Stimulated activated CD4-positive, alpha-beta T cell treated with anti-CD3 and anti-CD28 coated beads, Interleukin-1b, Interleukin-23, amount 100 ng/mL, for 24 hours (primary cell): Measurements from ENCODE around the gene SGPP1.
A peak's percentile ranks its signal among the peaks of the same experiment; 100 is the strongest.
"Not testable (repeated sequence)": the region's sequence is repeated elsewhere in the genome, so short reads cannot be mapped to it uniquely, and the experiment has no call there.

Experiments
- DNase-seq, 4 experiments: peaks; one replicate each; pipeline ENCODE4 v3.0.0-alpha.2; 2020; ENCODE audit warnings: low read depth in 4 of 4, low spot score in 1 of 4

The SGPP1 gene

GRCh38 chr14:63641473-63642228, 86.2 kb downstream of the SGPP1 start, which contains the start of gene WDR89:
TSS of gene WDR89 (minus strand) at chr14:63641871. CDS start at chr14:63599942, 41,929 bp downstream.
- DNase-seq: peak; percentile 82 to 92 (median 86)

GRCh38 chr14:63638493-63638892, 89.4 kb downstream of the SGPP1 start:
- no peak for DNase-seq

- DNase-seq: not testable (repeated sequence)
Measured at GRCh38 chr14:63636094-63636635, 91.7 kb downstream of the SGPP1 start.
